GM23338 (cell line): ENCODE results near the gene MARCHF7. TPM values are rescaled to one million over a fixed set of nuclear protein-coding genes. Genes with fewer than 3 reads are reported as not detected.
A peak's percentile ranks its signal among the peaks of the same experiment; 100 is the strongest.

Experiments used
- ATAC-seq: fragments of 200-7000 bp; cut with Tn5 transposase; 3 replicates; pipeline ENCODE4 v1.9.1; 2020
- DNase-seq: peaks from one replicate; pipeline ENCODE4 v3.0.0-alpha.2; 2015; ENCODE audit warnings: low spot score
- H2AFZ ChIP-seq: fragments of 200-600 bp; sonication (generic); 2 replicates; pipeline ENCODE4 v1.8.0; 2016; ENCODE audit warnings: antibody characterized with exemption, mild to moderate bottlenecking, moderate library complexity
- H3F3A ChIP-seq: fragments of 200-600 bp; sonication (generic); replicated peaks from 2 replicates; pipeline ENCODE4 v1.8.0; 2017; ENCODE audit warnings: antibody characterized with exemption, mixed run types, low read depth
- H3K27ac ChIP-seq: fragments of 200-600 bp; sonication (generic); 2 replicates; pipeline ENCODE4 v1.6.1; 2016; ENCODE audit warnings: low read depth
- H3K27me3 ChIP-seq: fragments of 200-600 bp; sonication (generic); 2 replicates; pipeline ENCODE4 v1.8.0; 2016; ENCODE audit warnings: mild to moderate bottlenecking, mixed run types, moderate library complexity; ENCODE audit not compliant: insufficient read depth
- H3K36me3 ChIP-seq: fragments of 200-600 bp; sonication (generic); 2 replicates; pipeline ENCODE4 v1.8.0; 2016; ENCODE audit warnings: mild to moderate bottlenecking; ENCODE audit not compliant: insufficient read depth
- H3K4me1 ChIP-seq: fragments of 200-600 bp; sonication (generic); 2 replicates; pipeline ENCODE4 v1.8.0; 2016; ENCODE audit warnings: mild to moderate bottlenecking, moderate library complexity; ENCODE audit not compliant: insufficient read depth
- H3K4me2 ChIP-seq: fragments of 200-600 bp; sonication (generic); 2 replicates; pipeline ENCODE4 v1.7.1; 2017; ENCODE audit warnings: mixed run types
- H3K4me3 ChIP-seq: fragments of 200-600 bp; sonication (generic); 2 replicates; pipeline ENCODE4 v1.6.1; 2016; ENCODE audit warnings: mixed run types
- H3K79me2 ChIP-seq: fragments of 200-600 bp; sonication (generic); replicated peaks from 2 replicates; pipeline ENCODE4 v1.8.0; 2017; ENCODE audit warnings: mild to moderate bottlenecking; ENCODE audit not compliant: insufficient read depth
- H3K9me2 ChIP-seq: fragments of 200-600 bp; sonication (generic); 2 replicates; pipeline ENCODE4 v1.8.0; 2017; ENCODE audit not compliant: insufficient read depth
- H4K20me1 ChIP-seq: fragments of 200-600 bp; sonication (generic); replicated peaks from 2 replicates; pipeline ENCODE4 v1.8.0; 2017; ENCODE audit warnings: mild to moderate bottlenecking; ENCODE audit not compliant: insufficient read depth
- H3K27ac Mint-ChIP-seq: 2 replicates; pipeline ENCODE4 v1.8.0; 2020; ENCODE audit warnings: inconsistent platforms, mild to moderate bottlenecking, moderate library complexity, mixed read lengths
- H3K27me3 Mint-ChIP-seq: 3 replicates; pipeline ENCODE4 v1.8.0; 2022; ENCODE audit warnings: low read depth, mild to moderate bottlenecking, moderate library complexity, mixed read lengths, inconsistent platforms; ENCODE audit not compliant: insufficient read depth, poor library complexity
- H3K36me3 Mint-ChIP-seq: 3 replicates; pipeline ENCODE4 v1.8.0; 2021; ENCODE audit warnings: low read depth, mild to moderate bottlenecking, inconsistent platforms, moderate library complexity, mixed read lengths
- H3K4me1 Mint-ChIP-seq: 3 replicates; pipeline ENCODE4 v1.8.0; 2020; ENCODE audit warnings: mild to moderate bottlenecking, inconsistent platforms, mixed read lengths
- H3K4me3 Mint-ChIP-seq: 3 replicates; pipeline ENCODE4 v1.8.0; 2021; ENCODE audit warnings: moderate library complexity, mild to moderate bottlenecking, inconsistent platforms, mixed read lengths
- H3K9me3 Mint-ChIP-seq: 3 replicates; pipeline ENCODE4 v1.8.0; 2020; ENCODE audit warnings: moderate library complexity, mild to moderate bottlenecking, inconsistent platforms, mixed read lengths
- CREB1 ChIP-seq: fragments of 250-450 bp; sonication (Bioruptor Pico); IDR thresholded peaks from 2 replicates; pipeline ENCODE4 v1.5.0; 2020; ENCODE audit warnings: low read depth, mild to moderate bottlenecking, moderate library complexity
- CTCF ChIP-seq, 2 experiments: fragments of 200-600 bp in 1 of 2; sonication (generic) in 1 of 2; conservative IDR thresholded peaks; 2 replicates each; pipeline versions ENCODE4 v1.5.1 to v1.6.1; 2016 to 2017; ENCODE audit warnings: antibody characterized with exemption in 2 of 2, low read depth in 2 of 2, mild to moderate bottlenecking in 2 of 2, moderate library complexity in 1 of 2
- EZH2 ChIP-seq: fragments of 200-600 bp; sonication (generic); IDR thresholded peaks from one replicate; pipeline ENCODE4 v1.8.0; 2017; ENCODE audit warnings: antibody characterized with exemption, mild to moderate bottlenecking, low read depth; ENCODE audit not compliant: unreplicated experiment
- EZH2phosphoT487 ChIP-seq: fragments of 200-600 bp; sonication (generic); IDR thresholded peaks from one replicate; pipeline ENCODE4 v1.8.1; 2018; ENCODE audit warnings: antibody characterized with exemption; ENCODE audit not compliant: unreplicated experiment
- JUNB ChIP-seq: IDR thresholded peaks from one replicate; pipeline ENCODE4 v1.6.1; 2016; ENCODE audit warnings: antibody characterized with exemption; ENCODE audit not compliant: unreplicated experiment
- REST ChIP-seq: IDR thresholded peaks from one replicate; pipeline ENCODE4 v1.6.1; 2018; ENCODE audit warnings: antibody characterized with exemption; ENCODE audit not compliant: unreplicated experiment
- STAT1 ChIP-seq: IDR thresholded peaks from one replicate; pipeline ENCODE4 v1.6.1; 2016; ENCODE audit warnings: antibody characterized with exemption; ENCODE audit not compliant: unreplicated experiment
- ZNF114 ChIP-seq: fragments of 250-450 bp; sonication (Bioruptor Pico); IDR thresholded peaks from 2 replicates; pipeline ENCODE4 v1.5.0; 2020; ENCODE audit warnings: mild to moderate bottlenecking, moderate library complexity
- ZNF331 ChIP-seq: fragments of 250-450 bp; sonication (Bioruptor Pico); IDR thresholded peaks from 2 replicates; pipeline ENCODE4 v1.5.0; 2020; ENCODE audit warnings: low read depth, mild to moderate bottlenecking, moderate library complexity
- polyA plus RNA-seq: library from polyadenylated mRNA; unstranded; fragments of >200 nt; fragmentation: Nextera tagmentation; extraction: Ambion mirVana; gene quantifications from 2 replicates; pipeline ENCODE4 v1.2.1, GENCODE V29; 2016
- total RNA-seq: library from RNA; depleted of rRNA; stranded (reverse); fragments of >200 nt; shearing (Covaris generic); gene quantifications from 2 replicates; pipeline ENCODE4 v1.2.3, GENCODE V29; 2014

Gene MARCHF7
- total and polyA plus RNA-seq, 2 experiments from 2014 or later, result 101 to 142 TPM

GRCh38 chr2:159706385-159706980, 5.8 kb upstream of the MARCHF7 start:
- peak overlapping the region; percentile 65; the same call in 1 of the 2 replicates for H3K27ac ChIP-seq
- H3K27me3 ChIP-seq, result no peaks in the 10 kb centered on the region
- TF ChIP-seq REST (no peak), EZH2 (no peak), EZH2phosphoT487 (no peak), STAT1 (no peak), ZNF114 (CRISPR knock-in tag) (no peak), CREB1 (no peak), ZNF331 (CRISPR knock-in tag) (no peak), JUNB (no peak), CTCF (conservative IDR thresholded peaks at IDR 0.05; ENCODE audit: low read depth in 2 of 2) (no peak)
- H4K20me1 ChIP-seq, result no peaks in the 10 kb centered on the region
- H3K4me2 ChIP-seq, result no peak overlapping the region
- H3K36me3 Mint-ChIP-seq, result peaks cover 6% of the 10 kb centered on the region; the same call in 2 of the 3 replicates
- DNase-seq, result no peak
- ATAC-seq, result no peak
- H3K9me3 Mint-ChIP-seq, result no peaks in the 10 kb centered on the region
- H3K27ac Mint-ChIP-seq, result no peak overlapping the region
- 0 out of 2 replicates have a peak, but pooled peaks cover 4% of the 10 kb centered on the region for H3K9me2 ChIP-seq
- H3K79me2 ChIP-seq, result 0 out of 2 replicates have a peak, but pooled peaks cover 5% of the 10 kb centered on the region
- H3K36me3 ChIP-seq, result no peaks in the 10 kb centered on the region
- no peak overlapping the region for H2AFZ ChIP-seq
- no peak overlapping the region for H3K4me3 Mint-ChIP-seq
- H3K27me3 Mint-ChIP-seq, result peaks cover 2% of the 10 kb centered on the region
- H3K4me1 Mint-ChIP-seq, result peaks cover 6% of the 10 kb centered on the region
- H3F3A ChIP-seq, result no peaks in the 10 kb centered on the region; the same call in 1 of the 2 replicates
- H3K4me1 ChIP-seq, result 0 out of 2 replicates have a peak, but pooled peaks cover 4% of the 10 kb centered on the region
- no peak overlapping the region for H3K4me3 ChIP-seq
